Stomach (tissue), 4 donors: ENCODE measurements around the gene BRF1.

ENCODE experiments used
- CTCF ChIP-seq, 7 experiments: fragments of 450-650 bp in 4 of 7; fragments of 200-600 bp in 3 of 7; sonication (generic) in 3 of 7; IDR thresholded peaks; one replicate each; pipeline ENCODE4 v1.5.1; 2016 to 2019; ENCODE audit warnings: antibody characterized with exemption in 7 of 7, control low read depth in 2 of 7, mild to moderate bottlenecking in 1 of 7
- EP300 ChIP-seq: sonication (generic); formaldehyde crosslinking; IDR thresholded peaks from one replicate; pipeline ENCODE4 v1.6.1; 2017; ENCODE audit warnings: antibody characterized with exemption

- no peak for TF ChIP-seq CTCF (IDR thresholded peaks at IDR 0.05)
- TF ChIP-seq EP300 = no peak
Measured at GRCh38 chr14:105304565-105304964, 3.8 kb upstream of the BRF1 start.
